ENCODE data around the gene ADAM19. TPM values are rescaled to one million over a fixed set of nuclear protein-coding genes. Genes with fewer than 3 reads are reported as not detected.

Gene ADAM19
- polyA plus RNA-seq, 1 of the 3 experiments (the other 2 are of a cell fraction) = 46.9 TPM

DNA sequence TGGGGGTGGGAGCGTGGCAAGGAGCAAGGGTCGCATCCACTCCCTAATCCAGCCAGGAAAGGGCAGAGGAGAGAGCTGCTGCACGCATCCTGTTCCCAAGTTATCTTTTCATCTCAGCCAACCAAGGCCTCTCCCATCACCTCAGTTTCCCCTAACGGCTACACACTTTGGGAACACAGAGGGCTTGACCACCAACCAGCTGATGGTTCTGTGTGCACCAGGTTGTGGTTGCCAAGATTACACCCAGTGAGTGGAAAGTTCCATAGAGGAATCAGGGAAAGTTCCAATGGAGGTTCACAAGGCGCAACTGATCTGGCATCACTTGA is 53.9 kb downstream of the ADAM19 start:
- Histone ChIP-seq H4K20me1 (ENCODE audit: insufficient read depth) (no peaks in the 10 kb centered on the region; the same call in 1 of the 2 replicates), H3K9ac (no peak overlapping the region), H3K9me3 (no peaks in the 10 kb centered on the region), H3F3A (replicated peaks; ENCODE audit: insufficient read depth) (peaks cover 43% of the 10 kb centered on the region), H3K36me3 (replicated peaks in 1 of 2; ENCODE audit: control insufficient read depth in 1 of 2, insufficient read depth in 2 of 2, low read length in 1 of 2) (peaks cover 6 to 60% of the 10 kb centered on the region in 2 experiments), H3K79me2 (ENCODE audit: insufficient read depth) (peaks cover 80% of the 10 kb centered on the region), H2AFZ (ENCODE audit: low read depth) (no peak overlapping the region), H3K27ac (ENCODE audit: low read depth in 2 of 2, low read length in 1 of 2) (peak overlapping the region in 1 of 2 experiments; percentile 38; a peak in 1 of 4 replicates), H3K4me2 (no peak overlapping the region), H3K9me2 (no peaks in the 10 kb centered on the region), H3K4me1 (ENCODE audit: control insufficient read depth in 1 of 2, insufficient read depth in 2 of 2, low read depth in 1 of 2, low read length in 1 of 2) (peaks cover 9 to 17% of the 10 kb centered on the region in 2 experiments; a peak in 3 of 4 replicates), H3K27me3 (ENCODE audit: insufficient read depth) (no peaks in the 10 kb centered on the region), H3K4me3 (ENCODE audit: low read depth in 2 of 2, low read length in 1 of 2) (no peak overlapping the region)
- ChIA-PET POLR2A (no interaction called here), CTCF (no interaction called here)
- WGBS (ENCODE audit: low lambda C conversion rate) = 93% methylated on average over 4 of the region's 5 CpGs
- TF ChIP-seq TEAD4 (IDR thresholded peaks at IDR 0.05; ENCODE audit: borderline replicate concordance, insufficient read depth) (no peak), RXRA (IDR thresholded peaks at IDR 0.05; ENCODE audit: borderline replicate concordance, low read depth) (no peak), SIN3A (IDR thresholded peaks at IDR 0.05; ENCODE audit: borderline replicate concordance, low read depth, low read length) (no peak), GABPA (IDR thresholded peaks at IDR 0.05; ENCODE audit: low read depth) (no peak), ELF1 (IDR thresholded peaks at IDR 0.05) (no peak), RAD21 (IDR thresholded peaks at IDR 0.05; ENCODE audit: low read length) (no peak), ZBTB33 (IDR thresholded peaks at IDR 0.05; ENCODE audit: borderline replicate concordance, low read depth) (no peak), CHD2 (IDR thresholded peaks at IDR 0.05; ENCODE audit: low read length, partially characterized antibody) (no peak), MXI1 (IDR thresholded peaks at IDR 0.05; ENCODE audit: low read depth, low read length) (no peak), USF2 (IDR thresholded peaks at IDR 0.05; ENCODE audit: borderline replicate concordance, low read depth, low read length) (no peak), PBX3 (IDR thresholded peaks at IDR 0.05) (no peak)
- TF ChIP-seq, protein P1, sequence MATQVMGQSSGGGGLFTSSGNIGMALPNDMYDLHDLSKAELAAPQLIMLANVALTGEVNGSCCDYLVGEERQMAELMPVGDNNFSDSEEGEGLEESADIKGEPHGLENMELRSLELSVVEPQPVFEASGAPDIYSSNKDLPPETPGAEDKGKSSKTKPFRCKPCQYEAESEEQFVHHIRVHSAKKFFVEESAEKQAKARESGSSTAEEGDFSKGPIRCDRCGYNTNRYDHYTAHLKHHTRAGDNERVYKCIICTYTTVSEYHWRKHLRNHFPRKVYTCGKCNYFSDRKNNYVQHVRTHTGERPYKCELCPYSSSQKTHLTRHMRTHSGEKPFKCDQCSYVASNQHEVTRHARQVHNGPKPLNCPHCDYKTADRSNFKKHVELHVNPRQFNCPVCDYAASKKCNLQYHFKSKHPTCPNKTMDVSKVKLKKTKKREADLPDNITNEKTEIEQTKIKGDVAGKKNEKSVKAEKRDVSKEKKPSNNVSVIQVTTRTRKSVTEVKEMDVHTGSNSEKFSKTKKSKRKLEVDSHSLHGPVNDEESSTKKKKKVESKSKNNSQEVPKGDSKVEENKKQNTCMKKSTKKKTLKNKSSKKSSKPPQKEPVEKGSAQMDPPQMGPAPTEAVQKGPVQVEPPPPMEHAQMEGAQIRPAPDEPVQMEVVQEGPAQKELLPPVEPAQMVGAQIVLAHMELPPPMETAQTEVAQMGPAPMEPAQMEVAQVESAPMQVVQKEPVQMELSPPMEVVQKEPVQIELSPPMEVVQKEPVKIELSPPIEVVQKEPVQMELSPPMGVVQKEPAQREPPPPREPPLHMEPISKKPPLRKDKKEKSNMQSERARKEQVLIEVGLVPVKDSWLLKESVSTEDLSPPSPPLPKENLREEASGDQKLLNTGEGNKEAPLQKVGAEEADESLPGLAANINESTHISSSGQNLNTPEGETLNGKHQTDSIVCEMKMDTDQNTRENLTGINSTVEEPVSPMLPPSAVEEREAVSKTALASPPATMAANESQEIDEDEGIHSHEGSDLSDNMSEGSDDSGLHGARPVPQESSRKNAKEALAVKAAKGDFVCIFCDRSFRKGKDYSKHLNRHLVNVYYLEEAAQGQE (IDR thresholded peaks at IDR 0.05; ENCODE audit: low read depth, low read length) = no peak
- DNase-seq = no peak

Measured in SK-N-SH (cell line).